ENCODE results near the gene AK3.

AK3 gene

DNA sequence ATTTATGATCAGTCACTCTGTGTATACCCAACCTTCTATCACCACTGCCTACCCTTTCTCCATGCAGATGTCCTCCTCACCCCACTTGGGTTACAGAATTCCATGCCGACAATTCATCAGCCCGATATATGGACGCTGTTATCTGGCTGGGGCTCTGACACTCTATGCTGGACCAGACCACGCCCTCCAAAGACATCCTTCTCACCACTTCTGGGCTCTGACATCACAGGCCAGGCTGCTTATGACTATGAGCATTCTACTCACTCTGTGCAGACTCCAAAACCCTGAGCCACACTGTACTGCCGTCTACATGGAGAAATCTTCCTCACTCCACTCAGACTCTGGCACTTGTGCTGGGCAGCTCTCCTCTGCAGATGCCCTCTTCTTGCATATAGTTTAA lies 7.6 kb upstream of the AK3 start:
- no peak overlapping the region for H3K4me3 ChIP-seq (ENCODE audit: low read depth, low read length)
- TF ChIP-seq, protein P1, sequence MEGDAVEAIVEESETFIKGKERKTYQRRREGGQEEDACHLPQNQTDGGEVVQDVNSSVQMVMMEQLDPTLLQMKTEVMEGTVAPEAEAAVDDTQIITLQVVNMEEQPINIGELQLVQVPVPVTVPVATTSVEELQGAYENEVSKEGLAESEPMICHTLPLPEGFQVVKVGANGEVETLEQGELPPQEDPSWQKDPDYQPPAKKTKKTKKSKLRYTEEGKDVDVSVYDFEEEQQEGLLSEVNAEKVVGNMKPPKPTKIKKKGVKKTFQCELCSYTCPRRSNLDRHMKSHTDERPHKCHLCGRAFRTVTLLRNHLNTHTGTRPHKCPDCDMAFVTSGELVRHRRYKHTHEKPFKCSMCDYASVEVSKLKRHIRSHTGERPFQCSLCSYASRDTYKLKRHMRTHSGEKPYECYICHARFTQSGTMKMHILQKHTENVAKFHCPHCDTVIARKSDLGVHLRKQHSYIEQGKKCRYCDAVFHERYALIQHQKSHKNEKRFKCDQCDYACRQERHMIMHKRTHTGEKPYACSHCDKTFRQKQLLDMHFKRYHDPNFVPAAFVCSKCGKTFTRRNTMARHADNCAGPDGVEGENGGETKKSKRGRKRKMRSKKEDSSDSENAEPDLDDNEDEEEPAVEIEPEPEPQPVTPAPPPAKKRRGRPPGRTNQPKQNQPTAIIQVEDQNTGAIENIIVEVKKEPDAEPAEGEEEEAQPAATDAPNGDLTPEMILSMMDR (IDR thresholded peaks at IDR 0.05; ENCODE audit: borderline replicate concordance, insufficient read depth, low read depth, low read length), result no peak

DNA sequence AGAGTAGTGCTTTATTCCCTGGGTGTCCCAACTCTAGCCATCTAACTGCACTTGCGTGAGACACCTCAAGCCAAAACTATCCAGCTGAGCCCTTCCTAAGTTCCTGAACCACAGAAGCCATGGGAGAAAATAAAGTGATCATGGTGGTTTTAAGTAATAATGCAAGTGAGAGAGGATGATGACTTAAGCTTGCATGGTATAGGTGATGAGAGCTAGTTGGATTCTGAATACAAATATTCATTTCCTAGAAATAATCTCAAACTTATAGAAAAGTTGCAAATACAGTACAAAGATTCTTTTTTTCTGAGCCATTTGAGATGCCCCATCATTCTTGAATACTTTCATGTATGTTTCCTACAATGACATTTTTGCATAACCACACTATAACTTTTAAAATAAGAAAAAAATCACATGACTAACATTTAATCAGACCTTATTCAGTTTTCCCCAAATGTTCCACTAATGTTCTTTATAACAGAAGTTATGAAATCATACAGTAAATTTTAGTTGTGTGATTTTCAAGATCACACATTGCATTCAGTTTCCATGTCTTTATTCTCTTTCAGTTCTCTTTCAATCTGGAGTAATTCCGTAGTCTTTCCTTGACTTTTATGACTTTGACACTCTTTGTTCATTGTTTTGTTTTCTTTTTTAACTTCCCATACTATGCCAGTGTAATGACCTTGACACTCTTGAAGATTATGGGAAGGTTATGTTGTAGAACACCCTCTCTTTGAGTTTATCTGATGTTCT lies 5.5 kb upstream of the AK3 start:
- H3K4me3 ChIP-seq (ENCODE audit: low read depth, low read length), result no peak overlapping the region
- TF ChIP-seq, protein P1 (IDR thresholded peaks at IDR 0.05; ENCODE audit: borderline replicate concordance, insufficient read depth, low read depth, low read length), result no peak

DNA sequence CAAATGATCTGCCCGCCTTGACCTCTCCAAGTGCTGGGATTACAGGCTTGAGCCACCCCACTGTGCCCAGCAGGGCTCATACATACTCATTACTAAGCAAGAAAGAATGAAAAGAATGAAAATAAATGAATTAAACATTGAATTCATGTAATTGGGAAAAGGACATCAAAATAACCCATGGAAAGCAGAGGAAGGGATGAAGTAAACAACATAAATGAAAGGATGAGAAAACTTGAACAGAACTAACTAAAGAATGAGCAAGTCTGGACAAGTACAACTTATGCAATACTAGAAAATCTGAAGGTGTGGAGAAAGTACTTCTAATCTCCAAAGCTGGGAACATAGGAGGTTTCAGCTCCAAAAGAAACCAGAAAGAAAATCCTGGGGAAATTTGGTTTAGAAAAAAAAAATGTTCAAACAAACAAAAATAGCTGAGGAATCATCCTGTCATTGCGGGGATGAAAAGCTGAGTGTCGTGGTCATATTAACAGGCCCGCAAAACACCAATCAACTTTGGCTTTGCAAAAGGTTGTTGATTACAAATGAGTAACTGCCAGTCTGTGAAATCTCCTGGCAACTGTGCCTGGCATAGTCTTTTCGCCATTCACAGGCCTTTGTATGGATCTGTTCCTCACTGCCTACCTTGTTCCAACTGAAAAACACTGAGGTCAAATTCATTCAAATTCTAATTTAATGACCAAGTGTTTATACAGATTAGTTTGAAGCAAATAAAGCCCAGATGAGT lies 2.3 kb upstream of the AK3 start:
- no peak overlapping the region for H3K4me3 ChIP-seq (ENCODE audit: low read depth, low read length)
- TF ChIP-seq, protein P1 (IDR thresholded peaks at IDR 0.05; ENCODE audit: borderline replicate concordance, insufficient read depth, low read depth, low read length), result no peak

DNA sequence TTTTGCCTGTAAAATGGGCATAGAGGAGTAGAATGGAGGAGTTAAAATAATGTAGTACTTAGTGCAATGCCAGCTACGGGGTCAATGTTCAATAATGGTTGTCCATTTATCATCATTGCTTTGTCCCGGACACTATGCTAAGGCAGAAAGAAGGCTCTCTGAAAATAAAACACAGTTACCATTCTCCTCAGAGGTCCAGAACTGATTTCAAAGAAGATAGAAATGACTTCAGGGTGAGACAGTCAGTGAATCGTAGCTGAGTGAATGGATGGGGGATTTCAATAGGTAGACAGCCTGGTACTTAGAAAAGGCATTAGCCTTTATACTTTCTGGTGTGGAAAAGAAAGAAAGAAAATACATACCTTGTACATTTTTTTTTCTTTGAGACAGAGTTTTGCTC lies 1.2 kb upstream of the AK3 start:
- TF ChIP-seq, protein P1 (IDR thresholded peaks at IDR 0.05; ENCODE audit: borderline replicate concordance, insufficient read depth, low read depth, low read length), result no peak
- no peak overlapping the region for H3K4me3 ChIP-seq (ENCODE audit: low read depth, low read length)

DNA sequence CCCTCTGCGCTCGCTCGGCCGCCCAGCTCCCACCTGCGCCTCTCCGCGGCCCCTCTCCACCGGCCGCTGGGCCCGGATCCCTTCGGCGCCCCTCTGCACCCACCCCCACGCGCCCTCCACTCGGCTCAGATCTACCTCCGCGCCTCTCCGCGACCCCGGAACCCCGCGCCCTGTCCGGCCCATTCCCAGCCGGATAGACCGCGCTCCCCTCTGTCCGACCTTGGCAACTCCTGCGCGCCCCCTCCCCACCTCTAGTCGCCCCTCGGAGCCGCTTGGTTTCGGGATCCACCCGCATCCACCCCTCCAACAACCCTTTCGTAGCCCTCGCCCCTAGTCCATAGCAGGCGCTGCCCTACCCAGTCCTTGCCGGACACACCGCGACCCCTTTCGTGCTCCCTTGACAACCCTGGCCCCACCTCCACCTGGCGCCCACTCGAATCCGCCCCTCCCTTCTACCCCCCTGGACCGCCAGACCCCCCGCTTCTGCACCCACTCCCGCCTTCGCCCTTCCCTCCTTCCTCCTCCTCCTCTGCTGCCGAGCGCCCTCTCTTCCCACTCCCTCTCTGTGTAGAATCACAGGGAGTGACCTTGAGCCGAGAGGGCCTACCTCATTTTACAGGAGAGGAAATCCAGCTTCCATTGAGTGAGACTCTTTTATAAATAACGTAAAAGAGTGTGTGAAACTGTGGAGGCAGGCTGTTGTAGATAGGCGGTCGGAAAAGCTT lies 525 bp upstream of the AK3 start:
- H3K4me3 ChIP-seq (ENCODE audit: low read depth, low read length), result peak overlapping the region; percentile 96
- TF ChIP-seq, protein P1 (IDR thresholded peaks at IDR 0.05; ENCODE audit: borderline replicate concordance, insufficient read depth, low read depth, low read length), result no peak

DNA sequence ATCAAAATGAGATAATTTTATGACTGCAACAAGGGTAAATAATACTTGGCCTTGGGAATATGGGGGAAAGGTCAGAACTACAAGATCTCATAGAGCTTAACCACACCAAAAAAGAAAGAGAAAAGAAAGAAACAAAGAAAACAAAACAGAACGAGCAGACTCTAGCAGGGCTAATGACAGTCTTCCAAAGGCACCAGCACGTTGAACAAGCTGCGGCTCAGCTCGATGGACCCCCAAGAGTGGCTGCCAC lies 689 bp downstream of the AK3 start:
- H3K4me3 ChIP-seq (ENCODE audit: low read depth, low read length), result peak overlapping the region; percentile 96
- TF ChIP-seq, protein P1 (IDR thresholded peaks at IDR 0.05; ENCODE audit: borderline replicate concordance, insufficient read depth, low read depth, low read length), result no peak

Measured in GM12875 (cell line).